ENCODE data around the gene TAMALIN. TPM values are rescaled to one million over a fixed set of nuclear protein-coding genes. Genes with fewer than 3 reads are reported as not detected.
A peak's percentile ranks its signal among the peaks of the same experiment; 100 is the strongest.

Gene TAMALIN
- total RNA-seq, 1 donor from 2014 or later = 5.1 TPM

GRCh38 chr12:52007158-52007921 is 594 bp downstream of the TAMALIN start:
- TF ChIP-seq CTCF (IDR thresholded peaks at IDR 0.05; ENCODE audit: insufficient read depth, low read length, poor library complexity, severe bottlenecking) = no peak
- Histone ChIP-seq H3K4me3 (ENCODE audit: low read depth, low read length) (peak overlapping the region; percentile 56), H3K27me3 (ENCODE audit: control insufficient read depth, insufficient read depth, low read length) (peaks cover 22% of the 10 kb centered on the region), H3K36me3 (ENCODE audit: control insufficient read depth, insufficient read depth, low read length) (no peaks in the 10 kb centered on the region)
- no peak for DNase-seq (ENCODE audit: low read depth)

- no peak for TF ChIP-seq CTCF (IDR thresholded peaks at IDR 0.05; ENCODE audit: insufficient read depth, low read length, poor library complexity, severe bottlenecking)
- DNase-seq (ENCODE audit: low read depth) = no peak
- peaks cover 22% of the 10 kb centered on the region for H3K27me3 ChIP-seq (ENCODE audit: control insufficient read depth, insufficient read depth, low read length)
- H3K4me3 ChIP-seq (ENCODE audit: low read depth, low read length) = peak overlapping the region; percentile 56
- H3K36me3 ChIP-seq (ENCODE audit: control insufficient read depth, insufficient read depth, low read length) = no peaks in the 10 kb centered on the region
These were observed 1.3 kb downstream of the TAMALIN start for GRCh38 chr12:52007982-52008510.

- TF ChIP-seq CTCF (IDR thresholded peaks at IDR 0.05; ENCODE audit: insufficient read depth, low read length, poor library complexity, severe bottlenecking) = no peak
These were observed 2.5 kb downstream of the TAMALIN start for GRCh38 chr12:52009081-52009751.

GRCh38 chr12:52010152-52010622 is 3.4 kb downstream of the TAMALIN start:
- H3K27me3 ChIP-seq (ENCODE audit: control insufficient read depth, insufficient read depth, low read length) = peaks cover 27% of the 10 kb centered on the region
- no peak overlapping the region for H3K4me3 ChIP-seq (ENCODE audit: low read depth, low read length)
- no peaks in the 10 kb centered on the region for H3K36me3 ChIP-seq (ENCODE audit: control insufficient read depth, insufficient read depth, low read length)
- DNase-seq (ENCODE audit: low read depth) = no peak
- no peak for TF ChIP-seq CTCF (IDR thresholded peaks at IDR 0.05; ENCODE audit: insufficient read depth, low read length, poor library complexity, severe bottlenecking)

More at GRCh38 chr12:52009081-52009751, 2.5 kb downstream of the TAMALIN start:
- DNase-seq (ENCODE audit: low read depth) = no peak
- Histone ChIP-seq H3K27me3 (ENCODE audit: control insufficient read depth, insufficient read depth, low read length) (peaks cover 22% of the 10 kb centered on the region), H3K4me3 (ENCODE audit: low read depth, low read length) (no peak overlapping the region), H3K36me3 (ENCODE audit: control insufficient read depth, insufficient read depth, low read length) (no peaks in the 10 kb centered on the region)

- Histone ChIP-seq H3K4me3 (ENCODE audit: low read depth, low read length) (no peak overlapping the region), H3K27me3 (ENCODE audit: control insufficient read depth, insufficient read depth, low read length) (peaks cover 24% of the 10 kb centered on the region), H3K36me3 (ENCODE audit: control insufficient read depth, insufficient read depth, low read length) (no peaks in the 10 kb centered on the region)
- TF ChIP-seq CTCF (IDR thresholded peaks at IDR 0.05; ENCODE audit: insufficient read depth, low read length, poor library complexity, severe bottlenecking) = no peak
- no peak for DNase-seq (ENCODE audit: low read depth)
These were observed 4.2 kb downstream of the TAMALIN start for GRCh38 chr12:52010692-52011601.
